Body of pancreas (tissue), 4 donors: ENCODE measurements around the gene SIPA1. TPM values are rescaled to one million over a fixed set of nuclear protein-coding genes. Genes with fewer than 3 reads are reported as not detected.

Experiments used
- ATAC-seq: fragments of 150-250 bp; one replicate; pipeline ENCODE4 v1.9.1; 2016
- DNase-seq, 4 donors: peaks; one replicate each; pipeline ENCODE4 v3.0.0-alpha.2; 2019
- H3K27ac ChIP-seq, 4 donors: fragments of 200-600 bp; sonication (generic); 1 replicate in 3 of 4; 2 replicates in 1 of 4; pipeline versions ENCODE4 v1.5.1 to v1.6.1; 2016 to 2019; ENCODE audit warnings: mild to moderate bottlenecking in 1 of 4, mixed read lengths in 1 of 4, moderate library complexity in 1 of 4
- H3K27me3 ChIP-seq, 2 donors: fragments of 200-600 bp; sonication (generic); one replicate each; pipeline ENCODE4 v1.6.0; 2016; ENCODE audit warnings: mild to moderate bottlenecking in 1 of 2
- H3K36me3 ChIP-seq, 2 donors: fragments of 200-600 bp; sonication (generic); replicated peaks in 1 of 2; 2 replicates each; pipeline ENCODE4 v1.5.1; 2016; ENCODE audit warnings: low read depth in 2 of 2; ENCODE audit not compliant: insufficient read depth in 1 of 2
- H3K4me1 ChIP-seq: fragments of 200-600 bp; sonication (generic); one replicate; pipeline ENCODE4 v1.6.0; 2016
- H3K4me3 ChIP-seq, 2 donors: fragments of 200-600 bp; sonication (generic); 1 replicate in 1 of 2; 2 replicates in 1 of 2; pipeline ENCODE4 v1.5.1; 2016 to 2019
- H3K9me3 ChIP-seq, 3 donors: fragments of 200-600 bp; sonication (generic); 1 replicate in 2 of 3; 2 replicates in 1 of 3; pipeline ENCODE4 v1.5.1; 2016
- POLR2A ChIP-seq, 3 donors: fragments of 450-650 bp; IDR thresholded peaks; one replicate each; pipeline ENCODE4 v1.6.1; 2016; ENCODE audit warnings: antibody characterized with exemption in 3 of 3, mild to moderate bottlenecking in 2 of 3
- WGBS, 2 donors: methylation state at CpG; one replicate each; pipeline ENCODE4 v1.1.5; 2017; 5-methylcytosine and 5-hydroxymethylcytosine counted together
- intact Hi-C: fragments of 100-400 bp; cut with DNase I; formaldehyde crosslinking; loops from one replicate; pipeline ENCODE4 v1.15.1; 2023
- total RNA-seq, 2 donors: library from RNA; depleted of rRNA; stranded (reverse); fragments of >200 nt; gene quantifications; one replicate each; pipeline ENCODE4 v1.1.0, GENCODE V29; 2016
- TF ChIP-seq, protein P1 (sequence below), 7 experiments: fragments of 450-650 bp in 4 of 7; fragments of 200-600 bp in 3 of 7; sonication (generic) in 3 of 7; IDR thresholded peaks; one replicate each; pipeline ENCODE4 v1.5.1; 2016 to 2019; ENCODE audit warnings: antibody characterized with exemption in 7 of 7

Gene SIPA1
- total RNA-seq, 2 donors from 2014 or later: 23.6 to 29.3 TPM

DNA sequence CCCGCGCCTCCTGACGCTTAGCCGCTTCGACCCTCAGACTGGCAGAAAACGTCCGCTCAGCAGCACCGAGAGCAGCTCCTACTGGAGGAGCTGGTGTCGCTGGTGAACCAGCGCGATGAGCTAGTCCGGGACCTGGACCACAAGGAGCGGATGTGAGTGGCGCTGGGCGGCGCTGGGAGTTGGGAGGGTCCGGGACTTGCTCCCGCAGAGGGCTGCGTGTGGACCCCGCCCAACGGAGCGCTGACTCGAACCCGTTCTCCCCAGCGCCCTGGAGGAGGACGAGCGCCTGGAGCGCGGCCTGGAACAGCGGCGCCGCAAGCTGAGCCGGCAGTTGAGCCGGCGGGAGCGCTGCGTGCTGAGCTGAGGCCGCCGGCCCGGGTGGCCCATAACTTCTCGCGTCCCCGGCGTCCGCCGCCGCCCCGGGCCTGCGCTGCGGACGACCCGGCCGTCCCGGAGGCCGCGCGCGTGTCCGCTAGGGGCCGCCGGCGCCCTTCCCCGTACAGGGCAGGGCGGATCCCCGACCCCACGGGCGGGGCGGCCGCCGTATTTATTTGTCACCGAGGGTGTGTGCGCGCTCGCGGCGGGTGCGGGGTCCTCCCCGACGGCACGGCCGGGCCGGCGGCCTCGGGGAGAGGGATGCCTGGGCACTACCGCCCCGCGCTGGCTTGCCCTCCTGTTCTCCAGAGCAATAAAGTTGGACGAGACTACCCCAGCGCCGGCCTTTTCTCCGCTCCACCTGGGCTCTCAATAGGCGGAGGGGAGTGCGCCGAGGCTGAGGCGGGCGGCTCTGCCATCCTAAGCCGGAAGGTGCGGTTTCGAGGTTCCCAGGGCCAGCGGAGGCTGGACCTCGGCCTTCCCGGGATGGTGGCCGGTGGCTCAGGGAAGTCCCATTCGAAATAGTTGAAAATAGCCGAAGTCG is 45.7 kb upstream of the SIPA1 start:
- H3K36me3 ChIP-seq: no peaks in the 10 kb centered on the region
- H3K27ac ChIP-seq: peak overlapping the region in 3 of 4 donors; percentile 20 to 62 (median 58)
- peak; percentile 71 for ATAC-seq
- H3K4me3 ChIP-seq: no peak overlapping the region
- DNase-seq: peak; percentile 41 to 71 (median 48)
- no peaks in the 10 kb centered on the region for H3K9me3 ChIP-seq
- peaks cover 17% of the 10 kb centered on the region for H3K4me1 ChIP-seq
- no peaks in the 10 kb centered on the region for H3K27me3 ChIP-seq
- WGBS, 2 donors: 27 to 40% methylated on average over 22 to 102 of the region's 106 CpGs
- peak; percentile 12 to 34 (median 18) for TF ChIP-seq POLR2A (IDR thresholded peaks at IDR 0.05)
- TF ChIP-seq, protein P1, sequence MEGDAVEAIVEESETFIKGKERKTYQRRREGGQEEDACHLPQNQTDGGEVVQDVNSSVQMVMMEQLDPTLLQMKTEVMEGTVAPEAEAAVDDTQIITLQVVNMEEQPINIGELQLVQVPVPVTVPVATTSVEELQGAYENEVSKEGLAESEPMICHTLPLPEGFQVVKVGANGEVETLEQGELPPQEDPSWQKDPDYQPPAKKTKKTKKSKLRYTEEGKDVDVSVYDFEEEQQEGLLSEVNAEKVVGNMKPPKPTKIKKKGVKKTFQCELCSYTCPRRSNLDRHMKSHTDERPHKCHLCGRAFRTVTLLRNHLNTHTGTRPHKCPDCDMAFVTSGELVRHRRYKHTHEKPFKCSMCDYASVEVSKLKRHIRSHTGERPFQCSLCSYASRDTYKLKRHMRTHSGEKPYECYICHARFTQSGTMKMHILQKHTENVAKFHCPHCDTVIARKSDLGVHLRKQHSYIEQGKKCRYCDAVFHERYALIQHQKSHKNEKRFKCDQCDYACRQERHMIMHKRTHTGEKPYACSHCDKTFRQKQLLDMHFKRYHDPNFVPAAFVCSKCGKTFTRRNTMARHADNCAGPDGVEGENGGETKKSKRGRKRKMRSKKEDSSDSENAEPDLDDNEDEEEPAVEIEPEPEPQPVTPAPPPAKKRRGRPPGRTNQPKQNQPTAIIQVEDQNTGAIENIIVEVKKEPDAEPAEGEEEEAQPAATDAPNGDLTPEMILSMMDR (IDR thresholded peaks at IDR 0.05): peak in 3 of 7 experiments; percentile 28 to 70 (median 47)
- intact Hi-C loops: no loop called here

DNA sequence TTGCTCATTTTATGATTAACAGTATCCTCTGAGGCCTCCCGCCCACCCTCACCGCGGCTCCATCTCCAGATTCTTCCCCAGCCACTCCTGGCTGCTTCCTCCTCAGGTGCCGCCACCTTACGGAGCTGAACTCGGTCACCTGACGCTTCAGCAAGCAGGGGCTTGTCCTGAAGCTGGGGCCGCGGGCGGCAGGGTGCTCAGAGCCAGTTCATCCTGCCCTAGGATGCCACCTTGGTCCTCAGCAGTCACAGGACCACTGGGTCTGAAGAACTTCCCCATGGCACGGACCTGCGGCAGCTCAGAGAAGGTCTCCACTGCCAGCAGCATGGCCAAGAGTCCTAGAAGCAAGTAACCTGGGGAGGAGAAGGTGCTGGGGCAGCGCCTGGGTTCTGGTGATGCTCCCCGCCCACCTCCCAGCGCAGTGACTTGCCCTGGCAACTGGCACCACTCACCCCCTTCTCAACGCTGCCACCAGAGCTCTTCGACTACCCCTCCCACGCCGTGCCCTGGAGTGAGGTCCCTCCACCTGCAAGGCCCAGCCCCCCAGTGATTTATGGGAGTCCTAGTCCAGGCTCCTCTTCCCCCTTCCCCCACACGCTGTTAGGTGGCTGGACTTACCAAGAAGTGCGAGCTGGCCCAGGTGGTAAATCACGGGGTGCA is 44.9 kb upstream of the SIPA1 start:
- Histone ChIP-seq H3K4me1 (peaks cover 17% of the 10 kb centered on the region), H3K9me3 (no peaks in the 10 kb centered on the region), H3K27ac (no peak overlapping the region), H3K27me3 (no peaks in the 10 kb centered on the region), H3K4me3 (no peak overlapping the region), H3K36me3 (peaks cover 0 to 2% of the 10 kb centered on the region in 2 donors)
- 69 to 74% methylated on average over 18 to 21 of the region's 22 CpGs for WGBS, 2 donors
- intact Hi-C loops: no loop called here
- TF ChIP-seq POLR2A (IDR thresholded peaks at IDR 0.05): no peak
- TF ChIP-seq, protein P1 (IDR thresholded peaks at IDR 0.05): no peak
- no peak for ATAC-seq
- peak in 1 of 4 donors; percentile 9 for DNase-seq

DNA sequence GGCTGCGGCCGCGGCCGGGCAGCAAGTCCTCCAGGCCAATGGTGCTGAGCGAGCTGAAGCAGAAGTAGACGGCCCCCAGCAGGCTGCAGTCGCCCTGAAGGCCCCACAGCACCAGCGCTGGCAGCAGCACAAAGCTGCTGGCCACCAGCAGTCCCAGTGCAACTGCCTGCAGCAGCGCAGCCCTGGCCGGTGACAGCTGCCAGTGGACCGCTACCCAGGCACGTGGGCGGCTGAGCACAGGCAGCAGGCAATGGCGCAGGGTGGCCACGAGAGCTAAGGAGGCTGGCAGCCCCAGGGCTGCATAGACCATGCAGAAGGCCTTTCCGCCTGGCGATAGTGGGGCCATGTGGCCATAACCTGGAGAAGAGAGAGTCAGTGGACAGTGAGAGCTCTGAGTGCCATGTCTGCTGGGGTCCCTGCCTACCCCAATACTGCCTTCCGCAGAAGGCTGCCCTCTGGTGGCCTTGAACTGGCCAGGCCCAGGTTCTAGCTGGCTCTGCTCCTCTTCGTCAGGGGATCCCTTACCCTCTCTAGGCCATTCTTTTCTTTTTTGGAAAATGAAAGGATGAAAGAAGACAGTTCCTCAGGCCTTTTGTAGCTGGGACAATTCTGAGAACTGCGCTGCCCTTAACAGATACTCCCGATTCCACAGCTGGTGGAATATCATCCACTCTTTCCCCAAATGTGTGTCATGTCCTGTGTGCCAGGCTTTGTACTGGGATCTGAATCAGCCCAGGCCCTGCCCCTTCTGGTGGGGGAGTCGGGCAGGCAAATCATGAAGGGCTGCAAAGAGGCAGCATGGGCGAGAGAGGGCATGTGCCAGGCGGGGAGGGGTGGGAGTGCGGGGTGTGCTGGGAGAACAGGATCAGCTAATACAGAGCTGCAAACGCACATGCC is 44.1 kb upstream of the SIPA1 start:
- Histone ChIP-seq H3K36me3 (peaks cover 0 to 6% of the 10 kb centered on the region in 2 donors), H3K4me3 (no peak overlapping the region), H3K9me3 (no peaks in the 10 kb centered on the region), H3K27me3 (no peaks in the 10 kb centered on the region), H3K27ac (no peak overlapping the region), H3K4me1 (peaks cover 17% of the 10 kb centered on the region)
- 76 to 84% methylated on average over 9 to 26 of the region's 26 CpGs for WGBS, 2 donors
- ATAC-seq (no peak), DNase-seq (peak in 2 of 4 donors; percentile 34 to 43)
- intact Hi-C loops: no loop called here
- no peak for TF ChIP-seq POLR2A (IDR thresholded peaks at IDR 0.05)
- TF ChIP-seq, protein P1 (IDR thresholded peaks at IDR 0.05): peak in 6 of 7 experiments; percentile 21 to 47 (median 40)

DNA sequence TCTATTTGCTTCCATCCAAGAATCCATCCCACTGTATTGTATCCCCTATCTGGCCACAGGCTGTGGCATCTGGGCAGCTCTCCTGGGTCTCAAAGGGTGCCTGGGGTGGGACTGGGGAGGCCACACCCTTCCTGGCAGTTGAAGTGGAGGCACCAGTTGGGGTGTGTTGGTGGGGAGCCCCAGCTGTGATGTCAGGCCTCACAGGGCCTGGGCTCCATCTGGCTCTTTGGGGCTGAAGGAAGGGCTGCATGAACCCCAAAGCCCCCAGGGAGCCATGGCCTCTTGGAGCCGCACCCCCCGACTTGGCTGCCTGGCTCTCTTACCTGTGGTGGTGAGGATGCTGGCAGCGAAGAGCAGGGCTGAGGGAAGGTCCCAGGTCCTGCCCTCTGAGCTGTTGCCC is 42.8 kb upstream of the SIPA1 start:
- DNase-seq: no peak
- Histone ChIP-seq H3K27ac (no peak overlapping the region), H3K36me3 (peaks cover 0 to 10% of the 10 kb centered on the region in 2 donors), H3K4me1 (peaks cover 17% of the 10 kb centered on the region), H3K27me3 (no peaks in the 10 kb centered on the region), H3K4me3 (no peak overlapping the region), H3K9me3 (no peaks in the 10 kb centered on the region)
- TF ChIP-seq, protein P1 (IDR thresholded peaks at IDR 0.05): no peak
- TF ChIP-seq POLR2A (IDR thresholded peaks at IDR 0.05): no peak
- WGBS, 2 donors: 73 to 76% methylated on average over 2 to 3 of the region's 3 CpGs
- intact Hi-C loops: no loop called here
- no peak for ATAC-seq
